SK-N-SH (cell line): Measurements from ENCODE around the gene SLC39A7. TPM values are rescaled to one million over a fixed set of nuclear protein-coding genes. Genes with fewer than 3 reads are reported as not detected.

Experiments
- CTCF ChIA-PET: fragments of 300-600, 350-600 bp; formaldehyde crosslinking; extraction: SDS; loops from one replicate; lab custom pipeline; 2021; lab: Yijun Ruan, JAX
- POLR2A ChIA-PET: fragments of 350-600 bp; sonication (Branson Sonifier 250); formaldehyde crosslinking; extraction: SDS; loops from one replicate; lab custom pipeline; 2020; ENCODE audit warnings: antibody characterized with exemption, inconsistent platforms; lab: Yijun Ruan, JAX
- DNase-seq: peaks from one replicate; pipeline ENCODE4 v3.0.0; 2012
- H2AFZ ChIP-seq: fragments of 200-600 bp; sonication (generic); 2 replicates; pipeline ENCODE4 v1.8.1; 2016; ENCODE audit warnings: antibody characterized with exemption, mild to moderate bottlenecking, low read depth
- H3F3A ChIP-seq: fragments of 200-600 bp; sonication (generic); replicated peaks from 2 replicates; pipeline ENCODE3; 2016; ENCODE audit warnings: antibody characterized with exemption, mild to moderate bottlenecking; ENCODE audit not compliant: insufficient read depth
- H3K27ac ChIP-seq, 2 experiments: fragments of 200-500 bp in 1 of 2; fragments of 200-600 bp in 1 of 2; sonication (Bioruptor generic) in 1 of 2; sonication (generic), shearing (Covaris generic) in 1 of 2; 2 replicates each; pipeline versions ENCODE4 v1.5.1 to v1.6.1; 2014 to 2016; ENCODE audit warnings: low read depth in 2 of 2, inconsistent platforms in 1 of 2, low read length in 1 of 2, mild to moderate bottlenecking in 1 of 2, mixed read lengths in 1 of 2
- H3K27me3 ChIP-seq: fragments of 200-600 bp; sonication (generic), shearing (Covaris generic); 2 replicates; pipeline ENCODE4 v1.6.1; 2016; ENCODE audit warnings: mixed run types; ENCODE audit not compliant: insufficient read depth
- H3K36me3 ChIP-seq, 2 experiments: fragments of 200-500 bp in 1 of 2; fragments of 200-600 bp in 1 of 2; sonication (Bioruptor generic) in 1 of 2; sonication (generic) in 1 of 2; replicated peaks in 1 of 2; 2 replicates each; pipeline versions ENCODE3 to v1.5.1; 2014 to 2016; ENCODE audit warnings: low read length in 1 of 2, mild to moderate bottlenecking in 1 of 2; ENCODE audit not compliant: insufficient read depth in 2 of 2, control insufficient read depth in 1 of 2
- H3K4me1 ChIP-seq, 2 experiments: fragments of 200-500 bp in 1 of 2; fragments of 200-600 bp in 1 of 2; sonication (Bioruptor generic) in 1 of 2; sonication (generic), shearing (Covaris generic) in 1 of 2; 2 replicates each; pipeline versions ENCODE4 v1.5.1 to v1.6.1; 2014 to 2016; ENCODE audit warnings: low read depth in 1 of 2, low read length in 1 of 2, mixed run types in 1 of 2; ENCODE audit not compliant: insufficient read depth in 2 of 2, control insufficient read depth in 1 of 2
- H3K4me2 ChIP-seq: fragments of 200-600 bp; sonication (generic), shearing (Covaris generic); 2 replicates; pipeline ENCODE4 v1.6.1; 2017; ENCODE audit warnings: mixed run types
- H3K4me3 ChIP-seq, 2 experiments: fragments of 200-500 bp in 1 of 2; fragments of 200-600 bp in 1 of 2; sonication (Bioruptor generic) in 1 of 2; sonication (generic), shearing (Covaris generic) in 1 of 2; 2 replicates each; pipeline versions ENCODE4 v1.5.1 to v1.8.1; 2014 to 2016; ENCODE audit warnings: low read depth in 2 of 2, inconsistent platforms in 1 of 2, low read length in 1 of 2, mild to moderate bottlenecking in 1 of 2, mixed read lengths in 1 of 2, moderate library complexity in 1 of 2
- H3K79me2 ChIP-seq: fragments of 200-600 bp; sonication (generic); 2 replicates; pipeline ENCODE4 v1.8.1; 2017; ENCODE audit warnings: mild to moderate bottlenecking; ENCODE audit not compliant: insufficient read depth
- H3K9ac ChIP-seq: fragments of 200-600 bp; sonication (generic); 2 replicates; pipeline ENCODE4 v1.6.1; 2017; ENCODE audit warnings: mixed run types
- H3K9me2 ChIP-seq: fragments of 200-600 bp; sonication (generic); 2 replicates; pipeline ENCODE4 v1.6.1; 2017; ENCODE audit warnings: mixed run types
- H3K9me3 ChIP-seq: fragments of 200-600 bp; sonication (generic); 2 replicates; pipeline ENCODE4 v1.6.1; 2017; ENCODE audit warnings: mixed run types, mild to moderate bottlenecking, moderate library complexity
- H4K20me1 ChIP-seq: fragments of 200-600 bp; sonication (generic); 2 replicates; pipeline ENCODE4 v1.6.1; 2017; ENCODE audit warnings: mild to moderate bottlenecking, mixed run types; ENCODE audit not compliant: insufficient read depth
- EZH2phosphoT487 ChIP-seq: fragments of 200-600 bp; sonication (generic); IDR thresholded peaks from 2 replicates; pipeline ENCODE4 v1.6.1; 2017; ENCODE audit warnings: low read depth, mixed run types, mild to moderate bottlenecking, antibody characterized with exemption, moderate library complexity, borderline replicate concordance
- FOXJ3 ChIP-seq: sonication (generic); formaldehyde crosslinking; IDR thresholded peaks from 2 replicates; pipeline ENCODE4 v1.5.1; 2020; ENCODE audit warnings: mild to moderate bottlenecking, missing genetic modification reagents
- NRF1 ChIP-seq: IDR thresholded peaks from 2 replicates; pipeline ENCODE4 v1.6.1; 2012; ENCODE audit warnings: low read depth, mild to moderate bottlenecking, low read length
- POLR2AphosphoS5 ChIP-seq: IDR thresholded peaks from 2 replicates; pipeline ENCODE4 v1.6.1; 2012; ENCODE audit warnings: low read depth, low read length
- RAD21 ChIP-seq: IDR thresholded peaks from 2 replicates; pipeline ENCODE4 v1.6.1; 2012; ENCODE audit warnings: mild to moderate bottlenecking, low read length
- RFX5 ChIP-seq: IDR thresholded peaks from 2 replicates; pipeline ENCODE4 v1.6.1; 2012; ENCODE audit warnings: mild to moderate bottlenecking, improper control_type of control experiment, low read length
- SIN3A ChIP-seq: IDR thresholded peaks from 2 replicates; pipeline ENCODE4 v1.6.1; 2012; ENCODE audit warnings: low read depth, mild to moderate bottlenecking, low read length, moderate library complexity, borderline replicate concordance
- WGBS: methylation state at CpG from one replicate; pipeline ENCODE4 v1.1.6; 2017; ENCODE audit warnings: low lambda C conversion rate; 5-methylcytosine and 5-hydroxymethylcytosine counted together
- polyA plus RNA-seq, 3 experiments: library from polyadenylated mRNA; depleted of rRNA; stranded (reverse); fragments of >200 nt; gene quantifications; 2 replicates each; pipeline ENCODE4 v1.2.3, GENCODE V29; 2012
- TF ChIP-seq, protein P1 (sequence below): IDR thresholded peaks from 2 replicates; pipeline ENCODE4 v1.4.0; 2012; ENCODE audit warnings: low read depth, borderline replicate concordance
- TF ChIP-seq, protein P2 (sequence below): fragments of 150-350 bp; IDR thresholded peaks from 2 replicates; pipeline ENCODE4 v1.6.1; 2016; ENCODE audit warnings: mild to moderate bottlenecking, low read depth, low read length
- TF ChIP-seq, protein P3 (sequence below): IDR thresholded peaks from 2 replicates; pipeline ENCODE4 v1.6.1; 2012; ENCODE audit warnings: mild to moderate bottlenecking, low read depth, low read length, moderate library complexity
- TF ChIP-seq, protein P4 (sequence below): IDR thresholded peaks from 2 replicates; pipeline ENCODE4; 2012
- TF ChIP-seq, protein P5 (sequence below): fragments of 200-600 bp; sonication (generic); IDR thresholded peaks from 2 replicates; pipeline ENCODE4 v1.6.1; 2017; ENCODE audit warnings: antibody characterized with exemption, mild to moderate bottlenecking, moderate library complexity

SLC39A7 gene
- polyA plus RNA-seq, 1 of the 3 experiments (the other 2 are of a cell fraction): 129 TPM

DNA sequence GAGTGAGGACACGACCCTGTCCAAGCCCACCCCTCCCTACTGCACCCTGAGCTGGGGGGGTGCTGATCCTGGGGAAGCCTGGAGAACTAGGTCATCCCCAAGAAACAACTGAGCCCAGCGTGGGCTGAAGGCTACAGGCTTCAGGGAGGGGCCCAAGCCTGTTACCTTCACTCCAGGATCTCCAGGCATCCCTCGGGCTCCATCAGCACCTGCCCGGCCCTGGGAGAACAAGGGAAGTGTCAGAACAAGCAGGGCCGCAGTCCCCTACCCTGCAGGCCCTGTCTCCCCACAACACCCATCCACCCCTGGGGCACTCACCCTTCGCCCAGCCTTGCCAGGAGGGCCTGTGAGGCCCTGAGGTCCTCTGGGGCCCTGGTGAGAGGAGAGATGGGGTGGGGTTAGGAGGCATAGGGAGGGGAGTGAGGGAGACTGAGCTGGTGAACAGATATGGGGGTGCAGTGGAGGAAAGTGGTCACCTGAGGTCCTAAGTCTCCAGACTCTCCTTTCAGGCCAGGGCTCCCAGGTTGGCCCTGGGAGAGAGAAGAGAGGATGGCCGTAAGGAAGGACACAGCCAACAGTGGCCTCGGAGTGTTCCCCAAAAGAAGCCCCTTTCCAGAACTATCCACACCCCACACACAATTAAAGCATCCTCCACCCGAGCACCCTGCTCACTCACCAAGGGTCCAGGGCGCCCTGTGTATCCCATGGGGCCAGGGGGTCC lies 21.8 kb upstream of the SLC39A7 start:
- H4K20me1 ChIP-seq: no peaks in the 10 kb centered on the region
- no peak overlapping the region for H2AFZ ChIP-seq
- no peaks in the 10 kb centered on the region for H3F3A ChIP-seq
- no peaks in the 10 kb centered on the region for H3K79me2 ChIP-seq
- H3K36me3 ChIP-seq: no peaks in the 10 kb centered on the region
- H3K9ac ChIP-seq: no peak overlapping the region
- ChIA-PET POLR2A (no interaction called here), CTCF (interaction anchor here (0.8 to 1.5 kb wide), 4 partner anchors 13 to 19 kb away, joined by 3 to 7 read pairs (median 4); partner anchors contain the start of gene COL11A2)
- H3K4me2 ChIP-seq: no peak overlapping the region
- TF ChIP-seq, protein P1, sequence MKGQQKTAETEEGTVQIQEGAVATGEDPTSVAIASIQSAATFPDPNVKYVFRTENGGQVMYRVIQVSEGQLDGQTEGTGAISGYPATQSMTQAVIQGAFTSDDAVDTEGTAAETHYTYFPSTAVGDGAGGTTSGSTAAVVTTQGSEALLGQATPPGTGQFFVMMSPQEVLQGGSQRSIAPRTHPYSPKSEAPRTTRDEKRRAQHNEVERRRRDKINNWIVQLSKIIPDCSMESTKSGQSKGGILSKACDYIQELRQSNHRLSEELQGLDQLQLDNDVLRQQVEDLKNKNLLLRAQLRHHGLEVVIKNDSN: no peak
- TF ChIP-seq NRF1: no peak
- TF ChIP-seq FOXJ3 (CRISPR knock-in tag): no peak
- TF ChIP-seq, protein P2, sequence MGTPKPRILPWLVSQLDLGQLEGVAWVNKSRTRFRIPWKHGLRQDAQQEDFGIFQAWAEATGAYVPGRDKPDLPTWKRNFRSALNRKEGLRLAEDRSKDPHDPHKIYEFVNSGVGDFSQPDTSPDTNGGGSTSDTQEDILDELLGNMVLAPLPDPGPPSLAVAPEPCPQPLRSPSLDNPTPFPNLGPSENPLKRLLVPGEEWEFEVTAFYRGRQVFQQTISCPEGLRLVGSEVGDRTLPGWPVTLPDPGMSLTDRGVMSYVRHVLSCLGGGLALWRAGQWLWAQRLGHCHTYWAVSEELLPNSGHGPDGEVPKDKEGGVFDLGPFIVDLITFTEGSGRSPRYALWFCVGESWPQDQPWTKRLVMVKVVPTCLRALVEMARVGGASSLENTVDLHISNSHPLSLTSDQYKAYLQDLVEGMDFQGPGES: no peak
- TF ChIP-seq, protein P3, sequence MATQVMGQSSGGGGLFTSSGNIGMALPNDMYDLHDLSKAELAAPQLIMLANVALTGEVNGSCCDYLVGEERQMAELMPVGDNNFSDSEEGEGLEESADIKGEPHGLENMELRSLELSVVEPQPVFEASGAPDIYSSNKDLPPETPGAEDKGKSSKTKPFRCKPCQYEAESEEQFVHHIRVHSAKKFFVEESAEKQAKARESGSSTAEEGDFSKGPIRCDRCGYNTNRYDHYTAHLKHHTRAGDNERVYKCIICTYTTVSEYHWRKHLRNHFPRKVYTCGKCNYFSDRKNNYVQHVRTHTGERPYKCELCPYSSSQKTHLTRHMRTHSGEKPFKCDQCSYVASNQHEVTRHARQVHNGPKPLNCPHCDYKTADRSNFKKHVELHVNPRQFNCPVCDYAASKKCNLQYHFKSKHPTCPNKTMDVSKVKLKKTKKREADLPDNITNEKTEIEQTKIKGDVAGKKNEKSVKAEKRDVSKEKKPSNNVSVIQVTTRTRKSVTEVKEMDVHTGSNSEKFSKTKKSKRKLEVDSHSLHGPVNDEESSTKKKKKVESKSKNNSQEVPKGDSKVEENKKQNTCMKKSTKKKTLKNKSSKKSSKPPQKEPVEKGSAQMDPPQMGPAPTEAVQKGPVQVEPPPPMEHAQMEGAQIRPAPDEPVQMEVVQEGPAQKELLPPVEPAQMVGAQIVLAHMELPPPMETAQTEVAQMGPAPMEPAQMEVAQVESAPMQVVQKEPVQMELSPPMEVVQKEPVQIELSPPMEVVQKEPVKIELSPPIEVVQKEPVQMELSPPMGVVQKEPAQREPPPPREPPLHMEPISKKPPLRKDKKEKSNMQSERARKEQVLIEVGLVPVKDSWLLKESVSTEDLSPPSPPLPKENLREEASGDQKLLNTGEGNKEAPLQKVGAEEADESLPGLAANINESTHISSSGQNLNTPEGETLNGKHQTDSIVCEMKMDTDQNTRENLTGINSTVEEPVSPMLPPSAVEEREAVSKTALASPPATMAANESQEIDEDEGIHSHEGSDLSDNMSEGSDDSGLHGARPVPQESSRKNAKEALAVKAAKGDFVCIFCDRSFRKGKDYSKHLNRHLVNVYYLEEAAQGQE: no peak
- no peak for TF ChIP-seq POLR2AphosphoS5
- no peak for TF ChIP-seq RFX5
- TF ChIP-seq, protein P4, sequence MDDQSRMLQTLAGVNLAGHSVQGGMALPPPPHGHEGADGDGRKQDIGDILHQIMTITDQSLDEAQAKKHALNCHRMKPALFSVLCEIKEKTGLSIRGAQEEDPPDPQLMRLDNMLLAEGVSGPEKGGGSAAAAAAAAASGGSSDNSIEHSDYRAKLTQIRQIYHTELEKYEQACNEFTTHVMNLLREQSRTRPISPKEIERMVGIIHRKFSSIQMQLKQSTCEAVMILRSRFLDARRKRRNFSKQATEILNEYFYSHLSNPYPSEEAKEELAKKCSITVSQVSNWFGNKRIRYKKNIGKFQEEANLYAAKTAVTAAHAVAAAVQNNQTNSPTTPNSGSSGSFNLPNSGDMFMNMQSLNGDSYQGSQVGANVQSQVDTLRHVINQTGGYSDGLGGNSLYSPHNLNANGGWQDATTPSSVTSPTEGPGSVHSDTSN: no peak
- TF ChIP-seq RAD21: no peak
- no peak for TF ChIP-seq SIN3A
- TF ChIP-seq, protein P5, sequence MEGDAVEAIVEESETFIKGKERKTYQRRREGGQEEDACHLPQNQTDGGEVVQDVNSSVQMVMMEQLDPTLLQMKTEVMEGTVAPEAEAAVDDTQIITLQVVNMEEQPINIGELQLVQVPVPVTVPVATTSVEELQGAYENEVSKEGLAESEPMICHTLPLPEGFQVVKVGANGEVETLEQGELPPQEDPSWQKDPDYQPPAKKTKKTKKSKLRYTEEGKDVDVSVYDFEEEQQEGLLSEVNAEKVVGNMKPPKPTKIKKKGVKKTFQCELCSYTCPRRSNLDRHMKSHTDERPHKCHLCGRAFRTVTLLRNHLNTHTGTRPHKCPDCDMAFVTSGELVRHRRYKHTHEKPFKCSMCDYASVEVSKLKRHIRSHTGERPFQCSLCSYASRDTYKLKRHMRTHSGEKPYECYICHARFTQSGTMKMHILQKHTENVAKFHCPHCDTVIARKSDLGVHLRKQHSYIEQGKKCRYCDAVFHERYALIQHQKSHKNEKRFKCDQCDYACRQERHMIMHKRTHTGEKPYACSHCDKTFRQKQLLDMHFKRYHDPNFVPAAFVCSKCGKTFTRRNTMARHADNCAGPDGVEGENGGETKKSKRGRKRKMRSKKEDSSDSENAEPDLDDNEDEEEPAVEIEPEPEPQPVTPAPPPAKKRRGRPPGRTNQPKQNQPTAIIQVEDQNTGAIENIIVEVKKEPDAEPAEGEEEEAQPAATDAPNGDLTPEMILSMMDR: no peak
- no peak for TF ChIP-seq EZH2phosphoT487
- H3K27ac ChIP-seq: no peak overlapping the region
- no peaks in the 10 kb centered on the region for H3K9me2 ChIP-seq
- no peak for DNase-seq
- no peaks in the 10 kb centered on the region for H3K9me3 ChIP-seq
- WGBS: 34% methylated on average over 6 of the region's 10 CpGs
- H3K27me3 ChIP-seq: no peaks in the 10 kb centered on the region
- no peak overlapping the region for H3K4me3 ChIP-seq
- peaks cover 0 to 3% of the 10 kb centered on the region in 2 experiments; a peak in 1 of 4 replicates for H3K4me1 ChIP-seq
